Neuronal stem cell (in vitro differentiated cells): ENCODE measurements around the gene ADM2.

Experiments
- DNase-seq: peaks from one replicate; pipeline ENCODE4 v3.0.0-alpha.2; 2013; ENCODE audit warnings: low spot score
- H2AFZ ChIP-seq: one replicate; pipeline ENCODE4 v1.6.1; 2013; ENCODE audit warnings: mild to moderate bottlenecking, low read length, inconsistent platforms
- H2AK5ac ChIP-seq: 2 replicates; pipeline ENCODE4 v1.6.1; 2013; ENCODE audit warnings: low read depth, mild to moderate bottlenecking, inconsistent platforms, low read length, moderate library complexity, mixed read lengths
- H2BK120ac ChIP-seq: 2 replicates; pipeline ENCODE4 v1.6.1; 2013; ENCODE audit warnings: low read depth, mild to moderate bottlenecking, inconsistent platforms, low read length, moderate library complexity, mixed read lengths
- H2BK12ac ChIP-seq: one replicate; pipeline ENCODE4 v1.6.1; 2013; ENCODE audit warnings: low read length, inconsistent platforms
- H2BK15ac ChIP-seq: 2 replicates; pipeline ENCODE4 v1.6.1; 2013; ENCODE audit warnings: mild to moderate bottlenecking, low read length, inconsistent platforms, mixed read lengths
- H2BK5ac ChIP-seq: one replicate; pipeline ENCODE4 v1.6.1; 2013; ENCODE audit warnings: inconsistent platforms, mild to moderate bottlenecking, low read length, moderate library complexity
- H3K14ac ChIP-seq: one replicate; pipeline ENCODE4 v1.6.1; 2013; ENCODE audit warnings: low read length, inconsistent platforms
- H3K18ac ChIP-seq: 2 replicates; pipeline ENCODE4 v1.6.1; 2013; ENCODE audit warnings: low read length, inconsistent platforms
- H3K23ac ChIP-seq: 2 replicates; pipeline ENCODE4 v1.6.1; 2013; ENCODE audit warnings: low read depth, mild to moderate bottlenecking, mixed read lengths, low read length, inconsistent platforms; ENCODE audit not compliant: poor library complexity
- H3K27ac ChIP-seq: replicated peaks from 3 replicates; pipeline ENCODE4 v1.5.1; 2013; ENCODE audit warnings: low read length, inconsistent platforms
- H3K27me3 ChIP-seq, 3 experiments: 2 replicates each; pipeline ENCODE4 v1.6.1; 2013; ENCODE audit warnings: low read length in 3 of 3, mild to moderate bottlenecking in 2 of 3, inconsistent platforms in 1 of 3, low read depth in 1 of 3, mixed read lengths in 1 of 3, moderate library complexity in 1 of 3; ENCODE audit not compliant: control insufficient read depth in 3 of 3, insufficient read depth in 3 of 3
- H3K36me3 ChIP-seq, 2 donors: replicated peaks in 1 of 2; 2 replicates each; pipeline ENCODE4 v1.6.1; 2013; ENCODE audit warnings: low read length in 2 of 2; ENCODE audit not compliant: control insufficient read depth in 2 of 2, insufficient read depth in 2 of 2
- H3K4ac ChIP-seq: 2 replicates; pipeline ENCODE4 v1.6.1; 2013; ENCODE audit warnings: inconsistent platforms, mild to moderate bottlenecking, low read length, moderate library complexity
- H3K4me1 ChIP-seq, 2 donors: 1 replicate in 1 of 2; 2 replicates in 1 of 2; pipeline ENCODE4 v1.6.1; 2013; ENCODE audit warnings: low read length in 2 of 2, low read depth in 1 of 2; ENCODE audit not compliant: control insufficient read depth in 2 of 2, insufficient read depth in 1 of 2
- H3K4me2 ChIP-seq: one replicate; pipeline ENCODE4 v1.6.1; 2013; ENCODE audit warnings: mild to moderate bottlenecking, low read length, inconsistent platforms; ENCODE audit not compliant: insufficient read depth, poor library complexity, severe bottlenecking
- H3K4me3 ChIP-seq, 2 donors: 2 replicates each; pipeline ENCODE4 v1.5.1; 2013; ENCODE audit warnings: low read length in 2 of 2, mild to moderate bottlenecking in 2 of 2, inconsistent platforms in 1 of 2, moderate library complexity in 1 of 2
- H3K79me1 ChIP-seq: one replicate; pipeline ENCODE4 v1.6.1; 2013; ENCODE audit warnings: low read depth, mild to moderate bottlenecking, inconsistent platforms, low read length, moderate library complexity
- H3K9ac ChIP-seq: one replicate; pipeline ENCODE4 v1.6.1; 2013; ENCODE audit warnings: mild to moderate bottlenecking, low read depth, low read length, inconsistent platforms; ENCODE audit not compliant: poor library complexity
- H3K9me3 ChIP-seq, 2 donors: replicated peaks in 1 of 2; 2 replicates each; pipeline versions ENCODE3 to v1.6.1; 2013; ENCODE audit warnings: low read length in 2 of 2, mild to moderate bottlenecking in 2 of 2, inconsistent platforms in 1 of 2, low read depth in 1 of 2, mixed read lengths in 1 of 2, moderate library complexity in 1 of 2; ENCODE audit not compliant: control insufficient read depth in 2 of 2, insufficient read depth in 1 of 2
- H4K8ac ChIP-seq: one replicate; pipeline ENCODE4 v1.6.1; 2013; ENCODE audit warnings: low read depth, mild to moderate bottlenecking, inconsistent platforms, low read length, moderate library complexity
- H4K91ac ChIP-seq: one replicate; pipeline ENCODE4 v1.6.1; 2013; ENCODE audit warnings: low read length, low read depth, mild to moderate bottlenecking, inconsistent platforms; ENCODE audit not compliant: poor library complexity
- WGBS, 2 donors: extraction: QIAGEN DNeasy Blood & Tissue Kit; methylation state at CpG; one replicate each; pipeline ENCODE4 v1.1.7; 2013; ENCODE audit warnings: missing lambda C conversion rate in 2 of 2, mixed read lengths in 1 of 2; ENCODE audit not compliant: insufficient read length in 2 of 2, insufficient replicate concordance in 1 of 2; ENCODE audit errors: extremely low coverage in 2 of 2; 5-methylcytosine and 5-hydroxymethylcytosine counted together

The ADM2 gene

GRCh38 chr22:50508897-50509296 is 27.6 kb downstream of the ADM2 start:
- no peak overlapping the region for H3K18ac ChIP-seq
- DNase-seq, result no peak
- H2BK15ac ChIP-seq, result no peak overlapping the region
- H3K36me3 ChIP-seq, result peaks cover 16 to 39% of the 10 kb centered on the region in 2 donors
- H2BK5ac ChIP-seq, result no peak overlapping the region
- no peak overlapping the region for H2AFZ ChIP-seq
- H3K4ac ChIP-seq, result no peak overlapping the region
- no peak overlapping the region for H3K9ac ChIP-seq
- peaks cover 9 to 12% of the 10 kb centered on the region in 2 donors for H3K4me1 ChIP-seq
- peak overlapping the region; percentile 63 for H3K4me2 ChIP-seq
- H3K79me1 ChIP-seq, result peaks cover 26% of the 10 kb centered on the region
- no peak overlapping the region for H4K8ac ChIP-seq
- peak overlapping the region; percentile 94 to 98 for H3K4me3 ChIP-seq
- H3K23ac ChIP-seq, result no peak overlapping the region
- H2BK12ac ChIP-seq, result no peak overlapping the region
- WGBS, 2 donors, result no CpG with 5 or more reads among the region's 3 CpGs
- H3K14ac ChIP-seq, result no peak overlapping the region
- H3K9me3 ChIP-seq, result no peaks in the 10 kb centered on the region
- H3K27me3 ChIP-seq, result peaks cover 0 to 2% (median 0%) of the 10 kb centered on the region in 3 experiments
- H4K91ac ChIP-seq, result no peak overlapping the region
- H2BK120ac ChIP-seq, result no peak overlapping the region
- H2AK5ac ChIP-seq, result no peak overlapping the region
- no peak overlapping the region for H3K27ac ChIP-seq

- H2BK120ac ChIP-seq, result no peak overlapping the region
- H3K79me1 ChIP-seq, result peaks cover 32% of the 10 kb centered on the region
These were observed 31.8 kb downstream of the ADM2 start for GRCh38 chr22:50513175-50513574.

GRCh38 chr22:50516068-50516467 is 34.7 kb downstream of the ADM2 start:
- Histone ChIP-seq H3K36me3 (peaks cover 42 to 72% of the 10 kb centered on the region in 2 donors), H3K27me3 (peaks cover 0 to 2% (median 0%) of the 10 kb centered on the region in 3 experiments), H3K14ac (no peak overlapping the region), H2BK5ac (no peak overlapping the region), H3K9me3 (no peaks in the 10 kb centered on the region), H3K27ac (no peak overlapping the region), H3K79me1 (peaks cover 29% of the 10 kb centered on the region), H3K4me1 (no peaks in the 10 kb centered on the region), H2BK12ac (no peak overlapping the region), H3K4me3 (no peak overlapping the region), H2BK15ac (no peak overlapping the region), H3K9ac (no peak overlapping the region), H2AFZ (no peak overlapping the region), H3K4ac (no peak overlapping the region), H2BK120ac (no peak overlapping the region), H4K8ac (no peak overlapping the region), H4K91ac (no peak overlapping the region), H3K4me2 (no peak overlapping the region), H3K23ac (no peak overlapping the region), H2AK5ac (no peak overlapping the region), H3K18ac (no peak overlapping the region)
- no CpG with 5 or more reads among the region's 8 CpGs for WGBS, 2 donors
- DNase-seq, result no peak

More at GRCh38 chr22:50513175-50513574, 31.8 kb downstream of the ADM2 start:
- H3K4me2 ChIP-seq, result no peak overlapping the region
- H3K9ac ChIP-seq, result peak overlapping the region; percentile 61
- H2BK12ac ChIP-seq, result no peak overlapping the region
- peaks cover 4 to 6% of the 10 kb centered on the region in 2 donors for H3K4me1 ChIP-seq
- H2BK15ac ChIP-seq, result no peak overlapping the region
- no peak overlapping the region for H2BK5ac ChIP-seq
- H3K23ac ChIP-seq, result no peak overlapping the region
- no peak overlapping the region for H3K4me3 ChIP-seq
- no peak overlapping the region for H4K91ac ChIP-seq
- no CpG with 5 or more reads among the region's 15 CpGs for WGBS, 2 donors
- H3K27ac ChIP-seq, result no peak overlapping the region
- no peak overlapping the region for H2AFZ ChIP-seq
- DNase-seq, result no peak
- H3K18ac ChIP-seq, result no peak overlapping the region
- H3K4ac ChIP-seq, result no peak overlapping the region
- H3K27me3 ChIP-seq, result peaks cover 0 to 2% (median 0%) of the 10 kb centered on the region in 3 experiments
- no peaks in the 10 kb centered on the region for H3K9me3 ChIP-seq
- peaks cover 28 to 58% of the 10 kb centered on the region in 2 donors for H3K36me3 ChIP-seq
- no peak overlapping the region for H3K14ac ChIP-seq
- no peak overlapping the region for H2AK5ac ChIP-seq
- no peak overlapping the region for H4K8ac ChIP-seq

- no peak overlapping the region for H3K4me3 ChIP-seq
- H3K4me2 ChIP-seq, result no peak overlapping the region
- no peak overlapping the region for H2BK15ac ChIP-seq
- no peak overlapping the region for H2BK5ac ChIP-seq
- no peak overlapping the region for H3K9ac ChIP-seq
- no peak overlapping the region for H3K23ac ChIP-seq
- DNase-seq, result no peak
- H3K9me3 ChIP-seq, result no peaks in the 10 kb centered on the region
- H2BK120ac ChIP-seq, result no peak overlapping the region
- H2AFZ ChIP-seq, result no peak overlapping the region
- H4K91ac ChIP-seq, result no peak overlapping the region
- H3K27ac ChIP-seq, result no peak overlapping the region
- H3K36me3 ChIP-seq, result peaks cover 50 to 79% of the 10 kb centered on the region in 2 donors
- no CpG with 5 or more reads among the region's 16 CpGs for WGBS, 2 donors
- H4K8ac ChIP-seq, result no peak overlapping the region
- H3K4ac ChIP-seq, result no peak overlapping the region
- peaks cover 28% of the 10 kb centered on the region for H3K79me1 ChIP-seq
- no peak overlapping the region for H3K18ac ChIP-seq
- H2BK12ac ChIP-seq, result no peak overlapping the region
- no peaks in the 10 kb centered on the region for H3K4me1 ChIP-seq
- H2AK5ac ChIP-seq, result no peak overlapping the region
- H3K27me3 ChIP-seq, result peaks cover 0 to 2% (median 0%) of the 10 kb centered on the region in 3 experiments
- no peak overlapping the region for H3K14ac ChIP-seq
These were observed 35.5 kb downstream of the ADM2 start for GRCh38 chr22:50516891-50517290.
